Stimulated activated CD4-positive, alpha-beta T cell treated with anti-CD3 and anti-CD28 coated beads, Interleukin-2, amount 100 ng/mL, for 48 hours (primary cell): ENCODE data around the gene SOWAHC.
"Not testable (repeated sequence)": the region's sequence is repeated elsewhere in the genome, so short reads cannot be mapped to it uniquely, and the experiment has no call there.

Experiments
- DNase-seq, 2 donors: peaks; one replicate each; pipeline ENCODE4 v3.0.0-alpha.2; 2020

The SOWAHC gene, protein sequence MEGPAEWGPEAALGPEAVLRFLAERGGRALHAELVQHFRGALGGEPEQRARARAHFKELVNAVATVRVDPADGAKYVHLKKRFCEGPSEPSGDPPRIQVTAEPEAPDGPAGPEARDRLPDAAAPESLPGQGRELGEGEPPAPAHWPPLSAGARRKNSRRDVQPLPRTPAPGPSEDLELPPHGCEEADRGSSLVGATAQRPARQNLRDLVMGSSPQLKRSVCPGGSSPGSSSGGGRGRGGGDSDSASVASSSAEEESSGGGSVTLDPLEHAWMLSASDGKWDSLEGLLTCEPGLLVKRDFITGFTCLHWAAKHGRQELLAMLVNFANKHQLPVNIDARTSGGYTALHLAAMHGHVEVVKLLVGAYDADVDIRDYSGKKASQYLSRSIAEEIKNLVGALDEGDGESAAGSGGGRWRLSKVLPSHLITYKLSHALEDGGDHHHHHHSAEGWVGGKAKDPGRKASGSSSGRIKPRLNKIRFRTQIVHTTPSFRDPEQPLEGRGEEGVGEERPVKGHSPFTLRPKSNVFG

DNA sequence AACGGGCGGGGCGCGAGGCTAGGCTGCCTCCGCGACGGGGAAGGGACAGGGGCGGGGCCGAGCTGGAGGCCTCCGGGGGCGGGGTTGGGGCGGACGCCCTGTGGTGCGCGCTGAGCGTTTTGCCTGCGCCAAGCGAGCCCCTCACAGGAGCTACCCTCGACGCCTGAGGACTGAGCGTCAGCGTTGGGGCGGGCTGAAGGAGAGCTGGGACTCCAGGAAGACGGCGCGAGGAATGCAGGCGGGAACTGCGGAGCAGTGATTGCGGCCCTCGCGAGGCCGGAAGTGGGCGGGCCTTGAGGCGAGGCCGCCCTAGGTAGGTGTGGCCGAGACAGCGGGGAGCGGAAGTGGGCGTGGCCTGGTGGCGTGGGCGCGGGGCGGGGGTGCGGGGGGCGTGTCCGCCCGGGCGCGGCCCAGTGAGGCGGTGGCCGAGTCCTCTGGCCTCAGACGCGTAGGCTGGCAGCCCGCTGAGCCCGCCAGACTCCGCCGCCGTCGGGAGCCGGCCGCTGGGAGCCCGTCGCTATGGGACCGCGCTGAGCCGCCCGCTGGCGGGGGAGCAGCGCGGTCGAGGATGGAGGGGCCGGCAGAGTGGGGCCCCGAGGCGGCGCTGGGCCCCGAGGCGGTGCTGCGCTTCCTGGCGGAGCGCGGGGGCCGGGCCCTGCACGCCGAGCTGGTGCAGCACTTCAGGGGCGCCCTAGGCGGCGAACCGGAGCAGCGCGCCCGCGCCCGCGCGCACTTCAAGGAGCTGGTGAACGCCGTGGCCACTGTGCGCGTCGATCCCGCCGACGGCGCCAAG, at the start of gene SOWAHC, which contains the start of gene SEPTIN10:
SOWAHC (plus strand) TSS at position 443 of the 793 bp plus-strand sequence; CDS start at position 569, 126 bp downstream.
SEPTIN10 (minus strand) TSS at position 45 of the 793 bp plus-strand sequence. CDS start 139 bp downstream, outside the sequence.
- DNase-seq, result peak; percentile 67 to 83

DNA sequence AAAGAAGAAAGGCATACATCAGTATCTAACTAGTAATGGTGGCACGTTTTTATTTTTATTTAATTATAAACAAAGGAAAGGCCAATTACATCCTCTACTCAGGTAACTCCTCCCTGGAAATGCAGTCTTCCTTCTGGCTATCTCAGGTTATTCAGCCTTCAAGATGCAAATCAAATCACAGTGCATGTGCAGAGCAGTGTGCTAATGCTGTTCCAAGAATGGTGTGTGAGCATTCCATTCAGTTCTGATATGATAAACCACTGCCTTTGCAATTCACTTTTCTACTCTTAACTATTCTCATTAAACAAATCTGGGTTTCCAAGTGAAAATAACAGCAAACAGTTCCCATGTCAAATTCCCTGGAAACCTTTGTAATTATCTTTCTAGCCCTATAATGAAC, 38.8 kb upstream of the SOWAHC start:
- no peak for DNase-seq

DNA sequence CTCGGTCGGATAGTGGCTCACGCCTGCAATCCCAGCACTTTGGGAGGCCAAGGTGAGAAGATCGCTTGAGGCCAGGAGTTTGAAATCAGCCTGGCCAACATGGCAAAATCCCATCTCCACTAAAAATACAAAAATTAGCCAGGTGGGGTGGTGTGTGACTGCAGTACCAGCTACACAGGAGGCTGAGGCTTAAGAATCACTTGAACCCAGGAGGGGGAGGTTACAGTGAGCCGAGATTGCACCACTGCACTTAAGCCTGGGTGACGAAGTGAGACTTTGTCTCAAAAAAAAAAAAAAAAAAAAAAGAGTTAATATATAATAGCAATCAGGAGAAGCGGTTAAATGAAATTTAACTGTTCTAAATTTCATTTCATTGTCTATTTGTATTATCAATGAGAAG, 36.5 kb upstream of the SOWAHC start:
- not testable (repeated sequence) for DNase-seq

DNA sequence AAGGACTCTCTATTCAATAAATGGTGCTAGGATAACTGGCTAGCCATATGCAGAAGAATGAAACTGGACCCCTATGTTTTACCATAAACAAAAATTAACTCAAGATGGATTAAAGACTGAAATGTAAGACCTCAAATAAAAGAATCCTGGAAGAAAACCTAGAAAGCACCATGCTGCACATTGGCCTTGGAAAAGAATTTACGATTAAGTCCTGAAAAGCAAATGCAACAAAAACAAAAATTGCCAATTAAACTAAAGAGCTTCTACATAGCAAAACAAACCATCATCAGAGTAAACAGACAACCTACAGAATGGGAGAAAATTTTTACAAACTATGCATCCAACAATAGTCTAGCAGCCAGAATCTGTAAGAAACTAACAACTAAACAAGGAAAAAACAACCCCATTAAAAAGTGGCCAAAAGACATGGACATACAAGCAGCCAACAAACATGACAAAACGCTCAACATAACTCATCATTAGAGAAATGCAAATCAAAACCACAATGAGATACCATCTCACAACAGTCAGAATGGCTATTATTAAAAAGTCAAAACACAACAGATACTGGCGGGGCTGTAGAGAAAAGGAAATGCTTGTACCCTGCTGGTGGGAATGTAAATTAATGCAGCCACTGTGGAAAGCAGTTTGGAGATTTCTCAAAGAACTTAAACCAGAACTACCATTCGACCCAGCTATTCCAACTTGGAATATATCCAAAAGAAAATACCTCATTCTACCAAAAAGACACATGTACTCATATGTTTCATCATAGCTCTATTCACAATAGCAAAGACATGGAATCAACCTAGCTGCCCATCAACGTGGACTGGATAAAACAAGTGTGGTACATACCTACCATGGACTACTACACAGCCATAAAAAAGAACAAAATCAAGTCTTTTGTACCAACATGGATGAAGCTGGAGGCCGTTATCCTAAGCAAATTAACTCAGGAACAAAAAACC, 31.0 kb upstream of the SOWAHC start:
- DNase-seq, result no peak

DNA sequence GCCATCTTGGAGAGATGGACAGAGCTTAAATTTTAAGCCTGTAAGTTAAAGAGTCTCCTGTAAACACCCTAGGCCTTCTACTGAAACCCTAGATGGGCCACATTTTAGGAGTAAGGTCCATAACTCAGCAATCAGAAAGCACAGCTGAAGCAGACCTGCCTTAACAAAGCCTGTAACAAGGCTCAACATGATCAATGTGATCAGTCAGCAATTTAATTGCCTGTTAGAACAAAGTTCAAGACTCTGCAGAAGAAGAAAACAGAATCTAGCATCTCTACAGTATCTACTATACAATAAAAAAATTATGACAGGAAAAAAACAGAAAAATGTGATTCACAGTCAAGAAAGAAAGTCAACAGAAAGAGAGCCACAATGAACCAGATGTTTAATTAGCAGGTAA, 27.5 kb upstream of the SOWAHC start:
- DNase-seq, result no peak

DNA sequence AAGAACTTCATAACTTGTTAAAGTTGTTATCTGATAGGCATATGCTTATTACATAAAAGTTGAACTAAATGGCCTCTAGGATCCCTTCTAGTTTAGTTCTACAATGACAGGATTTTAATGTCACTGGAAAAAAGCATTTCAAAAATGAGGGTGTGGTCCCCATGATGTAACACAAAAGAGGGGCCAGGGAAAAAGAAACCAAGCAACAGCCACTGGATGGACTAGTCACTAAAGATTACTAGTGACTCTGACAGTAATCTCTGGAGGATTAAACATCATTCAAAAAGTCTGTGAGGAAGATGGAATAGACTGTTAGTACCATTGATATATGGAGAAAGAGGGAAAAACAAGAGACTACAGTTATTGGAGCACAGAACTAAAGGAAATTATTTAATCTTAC, 23.0 kb upstream of the SOWAHC start:
- no peak for DNase-seq

DNA sequence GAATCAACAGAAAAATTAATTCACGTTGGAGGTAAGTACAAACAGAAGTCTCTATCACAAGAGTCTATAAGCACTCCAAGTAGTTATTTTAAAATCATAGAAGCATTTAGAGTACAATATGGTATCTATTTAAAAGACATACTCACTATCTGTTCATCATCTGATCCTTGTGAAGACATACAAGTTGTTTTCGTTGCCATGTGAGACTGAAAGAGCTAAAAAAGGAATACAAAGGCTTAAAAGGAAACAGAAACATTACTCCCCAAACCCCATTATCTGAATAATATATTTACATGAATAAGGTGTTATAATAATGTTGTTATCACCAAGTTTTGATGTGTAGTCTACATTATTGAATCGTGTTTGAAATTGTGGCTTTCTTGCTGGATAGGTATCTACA, 21.3 kb upstream of the SOWAHC start:
- no peak for DNase-seq

DNA sequence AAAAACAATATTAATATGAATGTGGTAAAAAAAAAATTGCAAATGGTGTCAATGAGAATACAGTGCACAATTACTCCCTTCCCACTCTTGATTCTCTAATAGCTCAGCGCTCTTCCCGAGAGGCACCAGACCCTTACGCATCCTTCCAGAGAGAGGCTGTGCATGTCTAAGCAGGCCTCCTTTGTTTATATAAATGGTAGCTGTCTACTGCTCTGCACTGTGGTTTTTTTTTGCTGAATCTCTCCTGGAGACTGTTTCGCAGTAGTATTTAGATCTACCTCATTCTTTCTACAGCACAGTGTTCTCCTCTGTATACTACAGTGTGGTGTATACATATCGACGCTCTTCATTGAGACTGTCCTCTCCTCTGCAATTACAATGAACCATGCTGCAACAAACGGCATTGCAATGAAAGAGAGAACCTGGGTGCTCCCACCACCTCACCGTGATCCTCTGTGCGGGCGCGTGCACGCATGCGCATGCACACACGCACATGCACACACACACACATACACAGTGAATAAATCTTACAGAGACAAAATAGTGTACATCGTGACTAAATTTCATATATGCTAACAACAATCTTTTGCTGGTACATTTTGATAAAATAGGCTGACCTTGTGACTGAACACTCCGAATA, 19.8 kb upstream of the SOWAHC start:
- DNase-seq, result no peak

DNA sequence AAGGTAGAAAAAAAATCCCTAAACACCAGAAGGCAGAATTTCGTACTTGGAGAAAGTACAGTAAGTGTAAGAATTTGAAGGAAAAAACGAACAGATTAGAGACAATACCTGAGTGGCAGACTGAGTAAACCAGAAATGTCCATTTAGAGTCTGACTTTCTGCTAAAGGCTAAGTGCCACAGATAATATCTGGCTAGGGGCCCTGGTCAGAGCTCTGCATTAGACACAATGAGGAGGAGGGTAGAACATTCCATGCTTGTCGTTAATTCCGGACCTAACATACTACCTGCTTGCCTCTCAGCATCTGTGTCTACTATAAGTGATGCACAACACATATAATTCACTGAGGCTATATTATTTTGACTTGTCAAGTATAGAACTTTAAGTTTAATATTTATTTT, 18.5 kb upstream of the SOWAHC start:
- DNase-seq, result no peak

DNA sequence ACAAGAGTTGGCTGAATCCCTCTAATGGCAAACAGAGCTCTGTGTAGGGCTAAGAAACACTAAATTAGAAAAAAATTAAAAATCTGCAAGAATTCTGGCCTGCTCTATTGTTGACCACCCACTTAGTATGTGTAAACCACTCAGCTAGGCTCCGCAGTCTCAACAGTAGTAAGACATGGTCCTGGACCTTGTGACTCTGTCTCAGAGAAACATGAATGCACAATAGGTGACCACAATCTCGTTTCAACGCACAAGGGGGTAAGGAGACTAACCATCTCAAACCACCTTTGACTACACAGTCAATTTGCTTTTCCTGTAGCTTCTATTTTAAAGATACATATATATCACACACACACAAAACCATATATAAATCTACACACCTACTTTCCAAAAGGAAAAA, 16.9 kb upstream of the SOWAHC start:
- no peak for DNase-seq

DNA sequence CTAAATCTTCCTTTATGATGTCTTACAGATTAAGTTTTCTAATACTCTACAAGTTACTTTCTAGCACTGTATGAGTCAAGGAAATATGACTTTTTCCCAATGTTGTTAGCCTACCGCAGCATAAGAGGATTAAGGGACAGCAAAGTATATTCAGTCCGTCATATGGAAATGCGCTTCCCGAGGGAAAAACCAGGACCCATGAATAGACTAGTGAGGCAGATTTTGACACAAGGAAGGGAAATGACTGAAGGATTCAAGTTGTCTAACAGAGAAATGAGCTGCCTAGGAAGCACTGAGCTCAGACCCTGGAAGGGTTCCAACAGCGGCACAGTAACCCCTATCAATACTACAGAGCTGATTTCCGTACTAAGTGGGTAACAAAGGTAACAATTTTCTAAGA, 12.4 kb upstream of the SOWAHC start:
- DNase-seq, result no peak

DNA sequence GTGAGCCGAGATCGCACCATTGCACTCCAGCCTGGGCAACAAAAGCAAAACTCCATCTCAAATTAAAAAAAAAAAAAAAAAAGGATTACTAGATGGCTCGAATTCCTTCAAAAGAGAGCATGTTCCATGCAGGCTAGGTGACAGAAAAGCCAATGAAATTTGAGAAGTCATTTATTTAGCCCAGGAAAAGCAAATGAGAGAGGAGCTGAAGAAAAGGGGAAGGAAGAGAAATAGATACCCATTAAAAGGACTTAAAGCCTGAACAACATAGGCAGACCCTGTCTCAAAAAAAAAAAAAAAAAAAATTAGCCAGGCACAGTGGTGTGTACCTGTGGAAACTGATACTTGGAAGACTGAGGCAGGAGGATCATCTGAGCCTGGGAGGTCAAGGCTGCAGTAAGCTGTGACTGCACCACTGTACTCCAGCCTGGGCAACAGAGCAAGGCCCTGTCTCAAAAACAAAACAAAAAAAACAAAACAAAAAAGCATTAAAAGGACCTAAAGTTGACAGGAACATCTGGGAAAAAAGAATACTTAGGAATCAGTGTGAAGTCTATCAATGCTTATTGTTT, 11.5 kb upstream of the SOWAHC start:
- DNase-seq, result no peak

DNA sequence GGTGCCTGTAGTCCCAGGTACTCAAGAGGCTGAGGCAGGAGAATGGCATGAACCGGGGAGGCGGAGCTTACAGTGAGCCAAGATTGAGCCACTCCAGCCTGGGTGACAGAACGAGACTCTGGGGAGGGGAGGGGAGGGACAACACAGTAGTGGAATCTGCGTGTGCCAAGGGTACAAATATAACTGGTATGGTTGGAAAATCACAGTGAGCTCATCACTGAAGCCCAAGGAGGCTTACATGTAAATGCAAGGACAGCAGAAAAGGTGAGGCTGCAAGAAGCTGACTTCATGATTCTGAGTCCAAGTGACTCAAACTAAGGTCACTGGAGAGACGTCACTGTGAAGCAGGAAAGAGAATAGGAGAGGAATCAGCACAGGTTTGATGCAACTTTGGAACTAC, 9.6 kb upstream of the SOWAHC start:
- DNase-seq, result no peak

DNA sequence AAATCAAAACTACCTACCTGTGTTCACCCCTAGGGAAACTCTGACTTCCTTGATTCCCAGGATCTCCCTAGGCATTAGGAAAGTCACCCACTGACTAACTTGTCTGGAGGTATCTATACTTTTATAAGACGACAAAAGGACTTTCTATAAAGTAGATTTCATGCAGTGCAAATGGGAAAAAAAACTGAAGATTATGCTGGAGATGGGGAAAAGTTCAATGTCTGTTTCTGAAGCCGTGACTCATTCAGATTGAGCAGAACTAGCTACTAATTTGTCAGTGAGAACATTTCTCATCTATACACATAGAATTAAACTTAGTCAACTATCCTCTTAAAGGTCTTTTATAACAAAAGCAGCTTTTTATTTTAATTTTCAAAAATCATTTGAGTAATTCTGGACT, 6.4 kb upstream of the SOWAHC start:
- DNase-seq, result no peak

DNA sequence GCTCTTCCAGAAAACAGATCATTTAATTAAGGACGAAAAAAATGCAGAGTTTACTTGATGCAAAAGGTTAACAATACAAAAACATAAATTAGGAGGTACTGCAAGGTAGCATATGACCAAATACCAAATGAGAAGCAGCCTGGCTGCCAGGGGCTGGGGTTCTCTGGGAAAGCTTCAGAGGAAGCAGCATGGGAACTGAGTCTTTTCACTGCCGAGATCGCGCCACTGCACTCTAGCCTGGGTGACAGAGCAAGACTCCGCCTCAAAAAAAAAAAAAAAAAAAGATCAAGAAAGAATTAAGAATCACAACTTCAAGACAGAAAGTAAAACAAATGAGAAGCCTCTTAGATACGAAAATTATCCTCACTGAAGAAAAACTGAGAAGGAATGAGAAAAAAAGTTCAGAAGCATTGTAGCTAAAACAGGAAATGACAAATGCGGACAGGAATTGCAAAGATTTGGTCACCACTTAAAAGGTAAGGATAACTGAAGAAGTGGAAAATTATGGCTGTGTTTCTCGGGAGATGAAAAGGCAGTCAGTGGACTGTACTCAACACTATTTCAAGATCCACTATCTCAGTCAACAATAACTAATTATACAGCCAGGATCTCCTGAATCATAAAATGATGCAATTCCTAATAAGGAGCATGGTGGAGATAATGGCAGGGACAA, 4.7 kb upstream of the SOWAHC start:
- no peak for DNase-seq

DNA sequence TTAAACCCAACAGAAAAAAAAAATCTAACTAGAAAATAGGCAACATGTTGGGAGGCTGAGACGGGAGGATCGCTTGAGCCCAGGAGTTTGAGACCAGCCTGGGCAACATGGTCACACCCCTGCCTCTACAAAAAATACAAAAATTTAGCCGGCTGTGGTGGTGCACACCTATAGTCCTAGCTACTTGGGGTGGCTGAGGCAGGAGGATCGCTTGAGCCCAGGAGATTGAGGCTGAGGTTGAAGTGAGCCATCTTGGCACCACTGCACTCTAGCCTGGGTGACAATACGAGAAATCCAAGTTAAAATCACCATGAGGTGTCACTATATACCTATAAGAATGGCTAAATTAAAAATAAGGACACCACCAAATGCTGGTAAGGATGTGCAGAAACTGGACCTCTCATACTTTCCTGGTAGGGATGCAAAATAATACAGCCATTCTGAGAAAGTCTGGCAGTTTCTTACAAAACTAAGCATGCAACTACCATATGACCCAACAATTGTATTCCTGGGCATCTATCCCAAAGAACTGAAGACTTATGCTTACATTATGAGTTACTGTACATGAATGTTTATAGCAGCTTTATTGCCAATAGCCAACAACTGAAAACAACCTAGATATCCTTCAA, 2.6 kb upstream of the SOWAHC start:
- DNase-seq, result no peak

DNA sequence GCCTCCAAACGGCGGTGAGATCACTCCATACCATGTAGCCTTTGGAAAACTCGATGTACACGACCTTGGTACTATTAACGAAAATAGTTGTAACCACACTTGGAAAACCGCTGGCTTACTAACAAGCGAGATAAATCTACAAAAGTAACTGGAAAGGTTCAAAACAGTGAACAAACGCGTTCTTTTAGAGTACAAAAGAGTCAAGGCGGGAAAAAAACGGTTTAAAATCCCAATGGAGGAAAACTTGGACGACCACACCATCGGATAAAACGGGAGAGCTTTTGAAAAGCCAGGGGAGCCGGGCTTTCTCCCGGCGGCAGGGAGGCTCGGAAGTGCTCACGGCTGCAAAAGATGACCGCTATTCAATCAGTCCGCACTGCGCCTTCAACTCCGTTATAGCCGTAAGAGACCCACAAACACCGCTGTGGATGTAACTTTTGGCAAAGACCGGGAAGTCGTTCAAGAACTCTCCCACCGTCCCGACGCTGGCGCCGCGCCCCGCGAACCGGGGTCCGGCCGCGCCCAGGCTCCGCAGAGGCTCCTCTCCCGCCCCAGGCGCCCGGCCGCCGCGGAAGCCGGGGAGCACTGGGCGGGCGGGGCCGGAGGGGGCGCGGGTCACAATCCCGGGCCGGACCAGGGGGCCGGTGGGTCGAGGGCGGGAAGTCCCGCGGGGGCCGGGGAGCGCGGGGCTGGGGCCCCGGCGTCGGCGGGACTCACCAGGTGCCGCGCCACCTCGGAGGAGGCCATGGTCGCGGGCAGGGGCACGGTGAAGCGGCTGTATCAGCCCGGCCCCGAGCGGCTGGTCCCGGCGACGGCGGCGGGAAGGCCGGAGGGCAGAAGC, 863 bp upstream of the SOWAHC start:
- no peak for DNase-seq

DNA sequence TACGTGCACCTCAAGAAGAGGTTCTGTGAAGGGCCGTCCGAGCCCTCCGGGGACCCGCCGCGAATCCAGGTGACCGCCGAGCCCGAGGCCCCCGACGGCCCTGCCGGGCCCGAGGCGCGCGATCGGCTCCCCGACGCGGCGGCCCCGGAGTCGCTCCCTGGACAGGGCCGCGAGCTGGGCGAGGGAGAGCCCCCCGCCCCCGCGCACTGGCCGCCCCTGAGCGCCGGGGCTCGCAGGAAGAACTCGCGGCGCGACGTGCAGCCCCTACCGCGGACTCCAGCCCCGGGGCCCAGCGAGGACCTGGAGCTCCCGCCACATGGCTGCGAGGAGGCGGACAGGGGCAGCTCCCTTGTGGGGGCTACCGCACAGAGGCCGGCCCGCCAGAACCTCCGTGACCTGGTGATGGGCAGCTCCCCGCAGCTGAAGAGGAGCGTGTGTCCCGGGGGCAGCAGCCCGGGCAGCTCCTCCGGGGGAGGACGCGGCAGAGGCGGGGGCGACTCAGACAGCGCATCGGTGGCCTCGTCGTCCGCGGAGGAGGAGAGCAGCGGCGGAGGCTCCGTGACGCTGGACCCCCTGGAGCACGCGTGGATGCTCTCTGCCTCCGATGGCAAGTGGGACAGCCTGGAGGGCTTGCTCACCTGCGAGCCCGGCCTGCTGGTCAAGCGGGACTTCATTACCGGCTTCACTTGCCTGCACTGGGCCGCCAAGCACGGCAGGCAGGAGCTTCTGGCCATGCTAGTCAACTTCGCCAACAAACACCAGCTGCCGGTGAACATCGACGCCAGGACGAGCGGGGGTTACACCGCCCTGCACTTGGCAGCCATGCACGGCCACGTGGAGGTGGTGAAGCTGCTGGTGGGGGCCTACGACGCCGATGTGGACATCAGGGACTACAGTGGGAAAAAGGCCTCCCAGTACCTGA, 812 bp downstream of the SOWAHC start:
- no peak for DNase-seq
